Cortex of kidney (tissue), 1 donor: ENCODE measurements around the gene SLC25A42.
"Not testable (repeated sequence)": the region's sequence is repeated elsewhere in the genome, so short reads cannot be mapped to it uniquely, and the experiment has no call there.

Source experiments
- DNase-seq: peaks from one replicate; lab custom pipeline; 2025; lab: John Stamatoyannopoulos, UW

Gene SLC25A42

GRCh38 chr19:19105365-19106055 is 41.7 kb downstream of the SLC25A42 start:
- DNase-seq = no peak

- DNase-seq = no peak
These were observed 42.3 kb downstream of the SLC25A42 start for GRCh38 chr19:19106056-19106551.

GRCh38 chr19:19106938-19107337 is 43.1 kb downstream of the SLC25A42 start:
- DNase-seq = not testable (repeated sequence)

- no peak for DNase-seq
These were observed 43.9 kb downstream of the SLC25A42 start for GRCh38 chr19:19107654-19108053.

- no peak for DNase-seq
These were observed 45.8 kb downstream of the SLC25A42 start for GRCh38 chr19:19109601-19110000.

- DNase-seq = no peak
These were observed 46.8 kb downstream of the SLC25A42 start for GRCh38 chr19:19110410-19111135.

- DNase-seq = no peak
These were observed 47.5 kb downstream of the SLC25A42 start for GRCh38 chr19:19111136-19111835.

GRCh38 chr19:19111967-19112580 is 48.3 kb downstream of the SLC25A42 start:
- no peak for DNase-seq

- DNase-seq = no peak
These were observed 49.3 kb downstream of the SLC25A42 start for GRCh38 chr19:19113040-19113626.

GRCh38 chr19:19115954-19116353 is 52.2 kb downstream of the SLC25A42 start:
- no peak for DNase-seq

- DNase-seq = no peak
These were observed 55.8 kb downstream of the SLC25A42 start for GRCh38 chr19:19119325-19120237.

GRCh38 chr19:19120308-19121231 is 56.8 kb downstream of the SLC25A42 start:
- no peak for DNase-seq

GRCh38 chr19:19121371-19121770 is 57.6 kb downstream of the SLC25A42 start:
- no peak for DNase-seq

GRCh38 chr19:19122902-19123301 is 59.1 kb downstream of the SLC25A42 start:
- DNase-seq = no peak

- no peak for DNase-seq
These were observed 59.6 kb downstream of the SLC25A42 start for GRCh38 chr19:19123386-19123785.

GRCh38 chr19:19126102-19126501 is 62.3 kb downstream of the SLC25A42 start:
- DNase-seq = no peak

- DNase-seq = no peak
These were observed 68.2 kb downstream of the SLC25A42 start for GRCh38 chr19:19131989-19132388.

- no peak for DNase-seq
These were observed 69.1 kb downstream of the SLC25A42 start for GRCh38 chr19:19132912-19133311.

GRCh38 chr19:19133985-19134384 is 70.2 kb downstream of the SLC25A42 start:
- DNase-seq = no peak

- no peak for DNase-seq
These were observed 70.9 kb downstream of the SLC25A42 start for GRCh38 chr19:19134687-19135158.
